Posterior cingulate gyrus (tissue), 11 donors: ENCODE measurements around the gene AKTIP.
"Not testable (repeated sequence)": the region's sequence is repeated elsewhere in the genome, so short reads cannot be mapped to it uniquely, and the experiment has no call there.

Source experiments
- DNase-seq, 10 donors: peaks; one replicate each; pipeline versions ENCODE4 v3.0.0 to v3.0.0-alpha.2; 2020 to 2021; ENCODE audit warnings: mixed read lengths in 3 of 10
- intact Hi-C: fragments of 100-400 bp; cut with DNase I; formaldehyde crosslinking; loops from one replicate; pipeline ENCODE4 v1.15.1; 2023

AKTIP gene

GRCh38 chr16:53502331-53503269, at the start of gene AKTIP:
Gene AKTIP (minus strand): TSS chr16:53503209. CDS start chr16:53500259, 2,950 bp downstream.
- intact Hi-C loops, result loop anchor here (2.0 kb wide), 1 partner anchor 68 kb away; the partner anchor contains the start of gene RBL2
- peak in 9 of 10 donors; percentile 18 to 95 (median 72) for DNase-seq

GRCh38 chr16:53549970-53550690, 47.1 kb upstream of the AKTIP start:
- DNase-seq, result peak in 8 of 10 donors; percentile 26 to 92 (median 51)
- intact Hi-C loops, result no loop called here

- intact Hi-C loops, result no loop called here
- DNase-seq, result no peak
These were observed 44.0 kb upstream of the AKTIP start for GRCh38 chr16:53546988-53547391.

- no peak for DNase-seq
- intact Hi-C loops, result no loop called here
These were observed 42.4 kb upstream of the AKTIP start for GRCh38 chr16:53545433-53545832.

DNA sequence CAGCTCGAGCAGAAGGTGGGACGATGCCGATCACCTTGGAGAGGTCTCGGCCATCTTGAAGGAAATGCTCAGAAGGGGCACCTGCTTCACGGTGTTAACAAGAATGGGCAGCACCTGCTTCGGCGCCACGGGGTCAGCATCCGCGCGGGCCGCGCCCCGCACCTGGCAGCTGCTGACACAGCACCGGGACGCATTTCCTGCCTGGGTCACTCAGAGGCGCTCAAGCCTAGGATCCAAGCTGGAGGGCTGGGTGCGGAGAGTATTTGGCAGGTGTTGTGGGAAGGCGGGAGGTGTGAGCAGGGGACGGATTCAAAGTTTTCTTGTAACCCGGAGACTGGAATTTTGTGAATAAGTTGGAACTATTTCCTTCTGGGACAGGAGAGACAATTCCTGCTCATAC, 39.3 kb upstream of the AKTIP start:
- intact Hi-C loops, result no loop called here
- DNase-seq, result no peak

GRCh38 chr16:53541326-53541725, 38.3 kb upstream of the AKTIP start:
- no peak for DNase-seq
- intact Hi-C loops, result no loop called here

- peak in 1 of 10 donors; percentile 14 for DNase-seq
- intact Hi-C loops, result not testable (repeated sequence)
These were observed 37.0 kb upstream of the AKTIP start for GRCh38 chr16:53539759-53540718.

- DNase-seq, intact Hi-C loops: not testable (repeated sequence)
These were observed 36.3 kb upstream of the AKTIP start for GRCh38 chr16:53539346-53539745.

GRCh38 chr16:53537626-53538025, 34.6 kb upstream of the AKTIP start:
- DNase-seq, result no peak
- intact Hi-C loops, result no loop called here

DNA sequence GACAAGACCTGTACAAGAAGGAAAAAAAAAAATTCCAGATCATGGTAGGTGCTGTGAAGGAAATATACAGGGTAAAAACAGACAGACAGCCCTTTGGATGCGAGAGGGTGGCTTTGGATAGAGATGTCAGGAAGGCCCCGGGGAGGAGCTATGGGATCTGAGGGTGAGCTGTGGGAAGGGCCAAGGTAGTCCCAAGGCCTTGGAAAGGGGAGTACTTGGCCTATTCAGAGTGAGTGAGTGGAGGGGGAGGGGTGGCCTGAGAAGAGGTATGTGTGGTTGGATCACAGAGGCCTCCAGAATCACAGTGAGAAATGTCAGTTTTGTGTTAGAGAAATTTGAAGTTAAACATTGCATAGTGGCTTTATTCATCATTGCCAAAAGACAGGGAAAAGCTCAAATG, 31.2 kb upstream of the AKTIP start:
- intact Hi-C loops, result no loop called here

GRCh38 chr16:53530741-53531140, 27.7 kb upstream of the AKTIP start:
- intact Hi-C loops, result no loop called here
- DNase-seq, result no peak

More for the DNA sequence above, 31.2 kb upstream of the AKTIP start:
- no peak for DNase-seq

- intact Hi-C loops, result no loop called here
- no peak for DNase-seq
These were observed 27.0 kb upstream of the AKTIP start for GRCh38 chr16:53530046-53530445.

DNA sequence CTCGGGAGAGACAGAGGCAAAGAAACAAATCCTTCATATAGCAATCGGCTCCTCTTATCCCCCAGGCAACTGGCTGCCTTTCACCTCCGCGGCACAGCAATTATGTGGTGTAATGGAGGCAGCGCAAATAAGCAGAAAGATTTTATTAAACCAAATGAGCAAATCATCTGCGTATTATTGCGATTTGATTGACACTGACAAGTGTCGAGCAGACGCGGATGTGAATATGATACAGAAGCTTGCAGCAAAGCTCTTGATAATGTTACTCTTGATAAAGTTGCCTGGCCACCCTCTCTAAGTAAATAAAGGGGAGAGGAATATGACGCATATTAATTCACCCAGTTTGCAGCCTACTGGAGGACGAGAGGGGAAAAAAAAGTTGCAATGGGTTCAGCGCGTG, 26.5 kb upstream of the AKTIP start:
- intact Hi-C loops, result no loop called here
- no peak for DNase-seq

DNA sequence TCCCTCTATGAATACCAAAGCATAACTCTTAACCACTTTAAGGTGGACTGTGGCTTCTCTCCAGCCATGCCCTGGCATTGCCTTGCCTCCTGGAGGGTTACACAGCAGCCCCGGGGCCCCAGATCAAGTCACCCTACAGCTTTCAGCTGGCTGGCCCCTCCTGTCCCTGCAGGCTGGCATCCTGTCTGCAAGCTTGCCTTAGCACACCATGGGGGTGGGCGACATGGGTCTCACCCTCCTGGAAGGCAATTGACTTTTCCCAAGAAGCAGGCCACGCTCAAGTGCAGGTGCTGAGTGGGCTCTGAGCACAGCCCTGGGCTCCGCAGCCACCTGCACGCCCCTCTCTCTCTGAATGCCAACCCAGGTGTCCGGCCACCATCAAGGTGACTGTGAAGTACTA, 25.8 kb upstream of the AKTIP start:
- no peak for DNase-seq
- intact Hi-C loops, result no loop called here

DNA sequence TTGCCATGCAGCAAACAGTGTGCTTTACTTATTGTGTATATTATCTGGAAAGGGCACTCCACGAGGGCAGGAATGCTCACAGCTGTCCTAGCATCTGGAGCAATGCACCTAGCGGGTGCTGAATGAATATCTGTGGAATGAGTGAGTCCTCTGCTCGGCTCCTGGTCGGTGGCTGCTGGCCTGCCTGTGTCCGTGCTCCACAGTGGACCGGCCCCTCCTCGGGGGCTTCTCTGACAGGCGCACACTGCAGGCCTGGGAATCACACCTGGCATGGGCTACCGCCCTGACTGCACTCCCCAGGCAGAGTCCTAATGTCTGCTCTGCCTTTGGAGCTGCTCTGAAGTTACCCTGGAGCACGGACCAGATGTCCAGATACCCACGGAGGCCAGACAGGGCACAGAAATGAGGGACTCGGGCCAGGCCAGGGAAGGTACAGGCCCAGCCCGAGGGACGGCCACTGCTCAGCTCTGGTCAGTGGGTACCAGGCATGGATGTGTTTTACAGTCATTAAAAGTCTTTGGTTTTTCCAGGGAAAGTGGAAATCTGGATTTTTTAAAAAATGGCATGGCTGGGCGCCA, 21.1 kb upstream of the AKTIP start:
- intact Hi-C loops, result no loop called here
- DNase-seq, result no peak

- intact Hi-C loops, result no loop called here
- no peak for DNase-seq
These were observed 20.3 kb upstream of the AKTIP start for GRCh38 chr16:53523126-53523804.

- DNase-seq, result no peak
- intact Hi-C loops, result no loop called here
These were observed 16.5 kb upstream of the AKTIP start for GRCh38 chr16:53519417-53520091.

- DNase-seq, result no peak
- intact Hi-C loops, result no loop called here
These were observed 15.8 kb upstream of the AKTIP start for GRCh38 chr16:53518550-53519416.
